Sigmoid colon (tissue), 4 donors: ENCODE data around the gene MLH3.
"Not testable (repeated sequence)": the region's sequence is repeated elsewhere in the genome, so short reads cannot be mapped to it uniquely, and the experiment has no call there.

Experiments
- CTCF ChIP-seq, 4 experiments: fragments of 450-650 bp in 3 of 4; fragments of 200-600 bp in 1 of 4; IDR thresholded peaks; one replicate each; pipeline ENCODE4 v1.5.1; 2016 to 2019; ENCODE audit warnings: antibody characterized with exemption in 4 of 4, mild to moderate bottlenecking in 3 of 4, moderate library complexity in 2 of 4
- POLR2A ChIP-seq, 2 donors: fragments of 450-650 bp; IDR thresholded peaks; one replicate each; pipeline ENCODE4 v1.6.1; 2016; ENCODE audit warnings: antibody characterized with exemption in 2 of 2, mild to moderate bottlenecking in 2 of 2, moderate library complexity in 2 of 2
- POLR2AphosphoS5 ChIP-seq, 4 donors: sonication (generic); formaldehyde crosslinking; IDR thresholded peaks; one replicate each; pipeline ENCODE4 v1.6.1; 2017; ENCODE audit warnings: antibody characterized with exemption in 4 of 4

GRCh38 chr14:75067765-75068164 lies 16.5 kb upstream of the MLH3 start:
- not testable (repeated sequence) for TF ChIP-seq POLR2A, CTCF, POLR2AphosphoS5 (IDR thresholded peaks at IDR 0.05)
